Kidney (tissue), 14 donors: ENCODE data around the gene REEP1. TPM values are rescaled to one million over a fixed set of nuclear protein-coding genes. Genes with fewer than 3 reads are reported as not detected.

Experiments
- DNase-seq, 5 donors: peaks; one replicate each; pipeline ENCODE4 v3.0.0-alpha.2; 2013 to 2020
- FAIRE-seq: peaks from 2 replicates; lab custom pipeline; 2012; peaks lifted over from hg19 to GRCh38; lab: Jason Lieb, UNC
- H3K27ac ChIP-seq, 2 donors: one replicate each; pipeline ENCODE4 v1.7.0; 2013; ENCODE audit warnings: low read depth in 2 of 2, low read length in 2 of 2, inconsistent platforms in 1 of 2
- H3K27me3 ChIP-seq: one replicate; pipeline ENCODE4 v1.7.1; 2013; ENCODE audit warnings: low read length, inconsistent platforms; ENCODE audit not compliant: control insufficient read depth, insufficient read depth
- H3K36me3 ChIP-seq, 3 donors: one replicate each; pipeline versions ENCODE4 v1.7.0 to v1.7.1; 2013; ENCODE audit warnings: low read length in 3 of 3, control low read depth in 1 of 3, inconsistent platforms in 1 of 3; ENCODE audit not compliant: insufficient read depth in 3 of 3, control insufficient read depth in 2 of 3
- H3K4me1 ChIP-seq, 3 donors: one replicate each; pipeline versions ENCODE4 v1.7.0 to v1.7.1; 2013; ENCODE audit warnings: low read length in 3 of 3, inconsistent platforms in 1 of 3, low read depth in 1 of 3; ENCODE audit not compliant: control insufficient read depth in 2 of 3, insufficient read depth in 2 of 3
- H3K4me3 ChIP-seq, 3 donors: one replicate each; pipeline versions ENCODE4 v1.7.0 to v1.8.1; 2013; ENCODE audit warnings: low read length in 3 of 3, control low read depth in 1 of 3, inconsistent platforms in 1 of 3
- H3K9ac ChIP-seq, 3 donors: one replicate each; pipeline versions ENCODE4 v1.7.0 to v1.7.1; 2013; ENCODE audit warnings: low read length in 3 of 3, control low read depth in 1 of 3, inconsistent platforms in 1 of 3
- H3K9me3 ChIP-seq, 3 donors: one replicate each; pipeline versions ENCODE4 v1.7.0 to v1.7.1; 2013; ENCODE audit warnings: low read length in 3 of 3, control low read depth in 1 of 3, inconsistent platforms in 1 of 3; ENCODE audit not compliant: control insufficient read depth in 2 of 3, insufficient read depth in 1 of 3
- intact Hi-C: fragments of 100-400 bp; cut with DNase I; formaldehyde crosslinking; loops from one replicate; pipeline ENCODE4 v1.11.1; 2022
- polyA plus RNA-seq: library from polyadenylated mRNA; stranded (reverse); fragments of 350-450 nt; fragmentation: Illumina TruSeq; extraction: RNeasy Lipid Tissue Mini Kit (QIAGEN cat#74804); gene quantifications from one replicate; pipeline ENCODE4 v1.2.3, GENCODE V29; 2014; ENCODE audit warnings: low read depth, low replicate concordance; ENCODE audit not compliant: insufficient read depth
- total RNA-seq: library from RNA; stranded (reverse); fragmentation: NEBNext Ultra II Directional; extraction: Animal tissue kit (Norgen Biotek cat#: 25700); gene quantifications from one replicate; pipeline ENCODE4 v1.2.1, GENCODE V29; 2021
- TF ChIP-seq, protein P1 (sequence below): IDR thresholded peaks from 3 replicates; pipeline ENCODE4 v1.5.1; 2012; ENCODE audit warnings: mild to moderate bottlenecking, moderate library complexity, borderline replicate concordance; ENCODE audit not compliant: insufficient read depth; ENCODE audit errors: extremely low read depth
- donor health status: control.
- donor health status: control.
- donor health status: control.
- donor health status: control.
- donor health status: control.
- donor health status: DM: yes; HTN: yes; CAD: no.
- donor health status: Normal renal cell carcinoma (clear cell type).

The REEP1 gene
- total and polyA plus RNA-seq, 2 donors from 2014 or later: 3.3 to 4.3 TPM

DNA sequence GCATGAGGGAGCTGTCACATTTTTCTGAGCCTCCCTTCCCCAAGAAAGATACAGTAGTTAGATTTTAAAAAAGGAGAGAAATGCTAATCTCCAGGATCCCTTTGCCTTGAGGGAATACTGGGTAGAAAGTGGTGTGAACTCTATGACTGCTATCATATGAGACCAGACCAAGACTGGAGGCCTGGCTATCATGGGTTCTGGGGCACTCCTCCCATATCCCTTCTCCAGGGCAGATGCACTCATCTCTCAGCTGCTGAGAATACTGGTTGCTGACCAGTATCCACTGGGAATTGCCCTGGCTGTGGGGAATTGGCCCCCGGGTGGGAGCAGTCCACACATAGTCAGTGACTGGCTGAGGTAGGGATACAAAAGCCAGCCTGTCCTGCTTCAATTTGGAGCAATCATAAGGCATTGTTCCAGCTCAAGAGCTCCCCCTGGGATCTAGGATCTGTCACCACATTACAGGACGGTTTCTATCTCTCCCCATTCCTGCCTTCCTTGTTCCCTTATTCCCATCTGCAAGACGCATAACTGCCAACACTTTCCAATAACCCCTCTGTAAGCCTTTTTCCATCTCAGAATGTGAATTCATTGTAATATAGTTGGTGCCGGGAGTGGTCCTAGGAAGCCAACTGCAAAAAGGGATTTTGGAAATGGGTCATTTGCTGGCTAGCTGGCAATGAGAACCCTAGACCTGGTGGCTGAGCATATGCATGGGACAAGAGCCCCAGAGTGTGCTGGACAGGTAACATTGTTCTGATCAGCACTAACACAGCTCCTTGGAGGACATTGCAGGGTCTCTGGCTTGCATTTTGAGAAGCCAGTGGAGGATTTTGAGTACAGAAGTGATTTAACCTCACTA, 35.4 kb upstream of the REEP1 start:
- H3K9ac ChIP-seq: no peak overlapping the region
- H3K27ac ChIP-seq: no peak overlapping the region
- intact Hi-C loops: no loop called here
- H3K9me3 ChIP-seq: no peaks in the 10 kb centered on the region
- TF ChIP-seq, protein P1, sequence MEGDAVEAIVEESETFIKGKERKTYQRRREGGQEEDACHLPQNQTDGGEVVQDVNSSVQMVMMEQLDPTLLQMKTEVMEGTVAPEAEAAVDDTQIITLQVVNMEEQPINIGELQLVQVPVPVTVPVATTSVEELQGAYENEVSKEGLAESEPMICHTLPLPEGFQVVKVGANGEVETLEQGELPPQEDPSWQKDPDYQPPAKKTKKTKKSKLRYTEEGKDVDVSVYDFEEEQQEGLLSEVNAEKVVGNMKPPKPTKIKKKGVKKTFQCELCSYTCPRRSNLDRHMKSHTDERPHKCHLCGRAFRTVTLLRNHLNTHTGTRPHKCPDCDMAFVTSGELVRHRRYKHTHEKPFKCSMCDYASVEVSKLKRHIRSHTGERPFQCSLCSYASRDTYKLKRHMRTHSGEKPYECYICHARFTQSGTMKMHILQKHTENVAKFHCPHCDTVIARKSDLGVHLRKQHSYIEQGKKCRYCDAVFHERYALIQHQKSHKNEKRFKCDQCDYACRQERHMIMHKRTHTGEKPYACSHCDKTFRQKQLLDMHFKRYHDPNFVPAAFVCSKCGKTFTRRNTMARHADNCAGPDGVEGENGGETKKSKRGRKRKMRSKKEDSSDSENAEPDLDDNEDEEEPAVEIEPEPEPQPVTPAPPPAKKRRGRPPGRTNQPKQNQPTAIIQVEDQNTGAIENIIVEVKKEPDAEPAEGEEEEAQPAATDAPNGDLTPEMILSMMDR: peak; percentile 58
- no peak overlapping the region for H3K4me3 ChIP-seq
- FAIRE-seq: no peak
- H3K36me3 ChIP-seq: no peaks in the 10 kb centered on the region
- peaks cover 0 to 3% (median 0%) of the 10 kb centered on the region in 3 donors for H3K4me1 ChIP-seq
- peak in 4 of 5 donors; percentile 48 to 60 (median 55) for DNase-seq
- H3K27me3 ChIP-seq: no peaks in the 10 kb centered on the region

DNA sequence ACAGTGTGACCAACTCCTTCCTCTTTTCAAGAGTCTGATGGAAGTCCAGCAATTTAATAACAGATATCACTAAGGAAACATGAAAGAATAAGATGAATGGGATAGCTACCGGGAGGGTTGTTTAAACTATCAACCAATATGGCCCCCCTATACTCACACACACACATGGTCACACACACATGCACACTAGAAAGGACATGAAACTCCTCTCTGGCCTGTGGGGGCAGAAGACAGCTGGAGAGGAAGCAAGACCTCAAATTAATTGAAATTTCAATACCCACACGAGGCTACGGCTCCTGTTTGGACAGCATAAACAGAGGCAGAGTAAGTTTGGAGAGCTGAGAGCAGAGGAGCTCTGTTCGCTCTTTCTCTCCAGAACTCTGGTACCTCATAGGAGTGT, 34.7 kb upstream of the REEP1 start:
- intact Hi-C loops: no loop called here
- DNase-seq (no peak), FAIRE-seq (no peak)
- TF ChIP-seq, protein P1: no peak
- no peaks in the 10 kb centered on the region for H3K27me3 ChIP-seq
- H3K4me3 ChIP-seq: no peak overlapping the region
- no peak overlapping the region for H3K27ac ChIP-seq
- H3K36me3 ChIP-seq: no peaks in the 10 kb centered on the region
- no peaks in the 10 kb centered on the region for H3K9me3 ChIP-seq
- no peak overlapping the region for H3K9ac ChIP-seq
- peaks cover 0 to 3% (median 0%) of the 10 kb centered on the region in 3 donors for H3K4me1 ChIP-seq

DNA sequence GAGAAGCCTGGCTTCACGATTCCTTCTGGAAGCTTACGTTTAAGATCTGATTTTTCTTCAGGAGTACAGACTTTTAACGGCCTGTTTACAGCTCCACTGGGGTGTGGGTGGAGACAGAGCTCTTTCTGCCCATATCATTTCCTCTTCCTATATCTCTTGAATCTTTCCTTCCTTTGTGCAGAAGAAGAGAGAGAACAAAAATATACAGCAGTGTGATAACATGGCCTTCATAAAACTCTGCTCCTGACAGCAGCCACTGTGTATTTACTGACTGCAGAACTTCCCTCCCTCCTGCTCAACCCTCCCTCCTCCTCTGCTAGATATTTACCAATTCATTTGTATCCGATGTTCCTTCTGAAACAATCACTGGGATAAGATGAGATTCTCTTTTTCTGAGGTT, 34.1 kb upstream of the REEP1 start:
- DNase-seq (no peak), FAIRE-seq (no peak)
- H3K9me3 ChIP-seq: no peaks in the 10 kb centered on the region
- no peaks in the 10 kb centered on the region for H3K27me3 ChIP-seq
- intact Hi-C loops: no loop called here
- TF ChIP-seq, protein P1: no peak
- peaks cover 0 to 3% (median 0%) of the 10 kb centered on the region in 3 donors for H3K4me1 ChIP-seq
- no peak overlapping the region for H3K27ac ChIP-seq
- no peak overlapping the region for H3K4me3 ChIP-seq
- H3K36me3 ChIP-seq: no peaks in the 10 kb centered on the region
- H3K9ac ChIP-seq: no peak overlapping the region
